Parathyroid adenoma (tissue), 2 donors: ENCODE data around the gene ZNF92.
"Not testable (repeated sequence)": the region's sequence is repeated elsewhere in the genome, so short reads cannot be mapped to it uniquely, and the experiment has no call there.

Source experiments
- H2AFZ ChIP-seq: fragments of 300-600 bp; sonication (generic); one replicate; pipeline ENCODE4 v1.7.0; 2017; ENCODE audit warnings: antibody characterized with exemption, mild to moderate bottlenecking
- H3K27ac ChIP-seq: fragments of 300-600 bp; sonication (generic); one replicate; pipeline ENCODE4 v1.7.0; 2017
- H3K27me3 ChIP-seq: fragments of 300-600 bp; sonication (generic); one replicate; pipeline ENCODE4 v1.7.0; 2017; ENCODE audit warnings: low read length; ENCODE audit not compliant: control insufficient read depth, insufficient read depth
- H3K36me3 ChIP-seq: fragments of 300-600 bp; sonication (generic); one replicate; pipeline ENCODE4 v1.7.0; 2017; ENCODE audit warnings: low read length; ENCODE audit not compliant: control insufficient read depth, insufficient read depth
- H3K4me1 ChIP-seq: fragments of 300-600 bp; sonication (generic); one replicate; pipeline ENCODE4 v1.7.0; 2017; ENCODE audit warnings: control low read depth
- H3K4me2 ChIP-seq: fragments of 300-600 bp; sonication (generic); one replicate; pipeline ENCODE4 v1.7.0; 2017; ENCODE audit warnings: low read length
- H3K4me3 ChIP-seq: fragments of 300-600 bp; sonication (generic); one replicate; pipeline ENCODE4 v1.7.0; 2017; ENCODE audit warnings: low read depth, low read length
- H3K79me2 ChIP-seq: fragments of 300-600 bp; sonication (generic); one replicate; pipeline ENCODE4 v1.7.0; 2017; ENCODE audit warnings: control low read depth
- H3K9ac ChIP-seq: fragments of 300-600 bp; sonication (generic); one replicate; pipeline ENCODE4 v1.7.0; 2017; ENCODE audit warnings: mild to moderate bottlenecking
- H3K9me3 ChIP-seq: fragments of 300-600 bp; sonication (generic); one replicate; pipeline ENCODE4 v1.7.0; 2017; ENCODE audit warnings: low read length; ENCODE audit not compliant: control insufficient read depth
- TF ChIP-seq, protein P1 (sequence below): fragments of 300-600 bp; sonication (generic); IDR thresholded peaks from one replicate; pipeline ENCODE4 v1.7.0; 2017; ENCODE audit warnings: antibody characterized with exemption, mild to moderate bottlenecking
- donor health status: primary hyperparathyroidism.

Gene ZNF92

DNA sequence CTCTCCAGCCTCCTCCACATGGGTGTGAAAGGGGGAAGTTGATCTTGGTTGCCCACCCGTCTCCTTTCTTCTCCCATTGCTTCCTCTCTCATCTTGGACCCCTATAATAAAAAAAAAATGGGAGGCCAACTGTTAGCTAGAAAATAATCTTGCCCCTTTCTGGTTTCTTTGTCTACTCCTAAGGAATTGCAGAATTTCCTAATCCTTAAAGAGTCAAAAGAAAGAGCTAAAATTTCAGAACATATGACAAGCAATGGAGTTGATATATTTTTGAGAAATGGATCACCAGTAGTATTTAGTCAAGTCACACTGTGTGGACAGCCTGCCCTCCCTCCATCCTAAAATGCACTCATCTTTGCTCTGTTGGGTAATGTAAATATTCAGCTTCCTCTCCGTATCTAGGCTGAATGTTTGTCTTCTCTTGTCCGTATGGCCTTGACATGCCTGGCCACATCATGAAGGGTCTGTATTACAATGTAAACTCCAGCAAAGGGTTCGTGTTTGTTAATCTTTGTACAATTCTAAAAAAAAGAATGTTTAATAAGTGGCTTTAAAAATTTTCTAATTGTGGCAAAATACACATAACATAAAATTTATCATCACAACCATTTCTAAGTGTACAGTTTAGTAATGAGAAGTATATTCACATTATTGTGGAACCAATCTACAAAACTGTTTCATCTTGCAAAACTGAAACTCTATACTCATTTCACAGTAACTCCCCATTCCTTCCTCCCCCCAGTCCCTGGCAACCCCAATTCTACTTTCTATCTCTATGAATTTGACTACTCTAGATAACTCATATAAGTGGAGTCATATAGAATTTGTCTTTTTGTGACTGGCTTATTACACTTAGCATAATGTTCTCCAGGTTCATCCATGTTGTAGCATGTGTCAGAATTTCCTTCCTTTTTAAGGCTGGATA is 71.5 kb downstream of the ZNF92 start:
- Histone ChIP-seq H3K9ac (no peak overlapping the region), H3K4me1 (no peaks in the 10 kb centered on the region), H3K27ac (no peak overlapping the region), H3K36me3 (no peaks in the 10 kb centered on the region), H3K9me3 (no peaks in the 10 kb centered on the region), H2AFZ (no peak overlapping the region), H3K79me2 (no peaks in the 10 kb centered on the region), H3K4me2 (no peak overlapping the region), H3K27me3 (no peaks in the 10 kb centered on the region), H3K4me3 (no peak overlapping the region)
- TF ChIP-seq, protein P1, sequence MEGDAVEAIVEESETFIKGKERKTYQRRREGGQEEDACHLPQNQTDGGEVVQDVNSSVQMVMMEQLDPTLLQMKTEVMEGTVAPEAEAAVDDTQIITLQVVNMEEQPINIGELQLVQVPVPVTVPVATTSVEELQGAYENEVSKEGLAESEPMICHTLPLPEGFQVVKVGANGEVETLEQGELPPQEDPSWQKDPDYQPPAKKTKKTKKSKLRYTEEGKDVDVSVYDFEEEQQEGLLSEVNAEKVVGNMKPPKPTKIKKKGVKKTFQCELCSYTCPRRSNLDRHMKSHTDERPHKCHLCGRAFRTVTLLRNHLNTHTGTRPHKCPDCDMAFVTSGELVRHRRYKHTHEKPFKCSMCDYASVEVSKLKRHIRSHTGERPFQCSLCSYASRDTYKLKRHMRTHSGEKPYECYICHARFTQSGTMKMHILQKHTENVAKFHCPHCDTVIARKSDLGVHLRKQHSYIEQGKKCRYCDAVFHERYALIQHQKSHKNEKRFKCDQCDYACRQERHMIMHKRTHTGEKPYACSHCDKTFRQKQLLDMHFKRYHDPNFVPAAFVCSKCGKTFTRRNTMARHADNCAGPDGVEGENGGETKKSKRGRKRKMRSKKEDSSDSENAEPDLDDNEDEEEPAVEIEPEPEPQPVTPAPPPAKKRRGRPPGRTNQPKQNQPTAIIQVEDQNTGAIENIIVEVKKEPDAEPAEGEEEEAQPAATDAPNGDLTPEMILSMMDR: no peak

GRCh38 chr7:65447041-65447440 is 73.4 kb downstream of the ZNF92 start:
- not testable (repeated sequence) for H3K79me2 ChIP-seq, H3K4me2 ChIP-seq, H3K27me3 ChIP-seq, H2AFZ ChIP-seq, H3K4me1 ChIP-seq, H3K36me3 ChIP-seq, H3K27ac ChIP-seq, H3K9ac ChIP-seq, H3K9me3 ChIP-seq, H3K4me3 ChIP-seq

GRCh38 chr7:65448816-65449504 is 75.3 kb downstream of the ZNF92 start:
- H3K4me3 ChIP-seq: no peak overlapping the region

DNA sequence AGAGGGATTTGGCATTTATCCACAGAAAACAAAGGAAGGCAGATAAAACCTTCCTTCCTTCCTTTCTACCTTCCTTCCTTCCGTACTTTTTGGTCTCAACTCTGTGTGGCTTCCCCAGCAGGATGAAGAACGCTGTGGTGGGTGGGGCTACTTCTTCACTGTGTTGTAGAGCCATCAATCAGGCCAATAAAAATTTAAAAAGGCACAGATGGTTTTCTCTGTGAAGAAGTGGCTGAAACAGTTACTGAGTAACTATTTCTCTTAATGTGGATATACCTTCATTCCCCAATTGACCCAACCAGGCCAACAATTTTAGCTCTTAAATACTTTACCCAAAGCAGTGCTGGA is 75.8 kb downstream of the ZNF92 start:
- Histone ChIP-seq H2AFZ (no peak overlapping the region), H3K36me3 (no peaks in the 10 kb centered on the region), H3K79me2 (no peaks in the 10 kb centered on the region), H3K4me3 (no peak overlapping the region), H3K27ac (no peak overlapping the region), H3K27me3 (no peaks in the 10 kb centered on the region), H3K9ac (no peak overlapping the region), H3K4me1 (no peaks in the 10 kb centered on the region), H3K9me3 (no peaks in the 10 kb centered on the region), H3K4me2 (no peak overlapping the region)
- TF ChIP-seq, protein P1: no peak

More at GRCh38 chr7:65448816-65449504, 75.3 kb downstream of the ZNF92 start:
- Histone ChIP-seq H3K4me1 (no peaks in the 10 kb centered on the region), H2AFZ (no peak overlapping the region), H3K79me2 (no peaks in the 10 kb centered on the region), H3K27ac (no peak overlapping the region), H3K9ac (no peak overlapping the region), H3K4me2 (no peak overlapping the region), H3K36me3 (no peaks in the 10 kb centered on the region), H3K9me3 (no peaks in the 10 kb centered on the region), H3K27me3 (no peaks in the 10 kb centered on the region)
- TF ChIP-seq, protein P1: no peak
